ENCODE results near the gene PIGP. TPM values are rescaled to one million over a fixed set of nuclear protein-coding genes. Genes with fewer than 3 reads are reported as not detected.

PIGP gene
- total and polyA plus RNA-seq, 2 of the 13 experiments (the other 11 are each of a cell fraction or from before 2014, with no cell fraction given), result 14.8 to 33.4 TPM

GRCh38 chr21:37117204-37117603 lies 44.3 kb upstream of the PIGP start (continued):
- TF ChIP-seq BORCS8-MEF2B (CRISPR knock-in tag; IDR thresholded peaks at IDR 0.05) (no peak), ZNF891 (CRISPR knock-in tag; IDR thresholded peaks at IDR 0.05) (no peak), NPAS2 (CRISPR knock-in tag; IDR thresholded peaks at IDR 0.05; ENCODE audit: borderline replicate concordance) (no peak), ZBED4 (CRISPR knock-in tag; IDR thresholded peaks at IDR 0.05; ENCODE audit: borderline replicate concordance) (no peak), ELF3 (CRISPR knock-in tag; IDR thresholded peaks at IDR 0.05) (peak; percentile 91), ARID3A (IDR thresholded peaks at IDR 0.05; ENCODE audit: low read depth, low read length) (peak; percentile 93), MBD4 (IDR thresholded peaks at IDR 0.05; ENCODE audit: borderline replicate concordance, low read length) (no peak), ZSCAN30 (CRISPR knock-in tag; IDR thresholded peaks at IDR 0.05) (no peak), PRDM4 (CRISPR knock-in tag; IDR thresholded peaks at IDR 0.05; ENCODE audit: borderline replicate concordance) (no peak), POGZ (CRISPR knock-in tag; IDR thresholded peaks at IDR 0.05) (no peak), FOXK1 (CRISPR knock-in tag; IDR thresholded peaks at IDR 0.05; ENCODE audit: borderline replicate concordance, low read depth) (no peak), ZNF12 (CRISPR knock-in tag; IDR thresholded peaks at IDR 0.05) (no peak), ZNF749 (CRISPR knock-in tag; IDR thresholded peaks at IDR 0.05; ENCODE audit: borderline replicate concordance) (no peak), SNAPC5 (CRISPR knock-in tag; IDR thresholded peaks at IDR 0.05; ENCODE audit: borderline replicate concordance) (no peak), ARID4A (CRISPR knock-in tag; IDR thresholded peaks at IDR 0.05; ENCODE audit: borderline replicate concordance) (no peak), ZBTB25 (CRISPR knock-in tag; IDR thresholded peaks at IDR 0.05) (no peak)
